Measurements from ENCODE around the gene GOLGA6L7.
"Not testable (repeated sequence)": the region's sequence is repeated elsewhere in the genome, so short reads cannot be mapped to it uniquely, and the experiment has no call there.

DNA sequence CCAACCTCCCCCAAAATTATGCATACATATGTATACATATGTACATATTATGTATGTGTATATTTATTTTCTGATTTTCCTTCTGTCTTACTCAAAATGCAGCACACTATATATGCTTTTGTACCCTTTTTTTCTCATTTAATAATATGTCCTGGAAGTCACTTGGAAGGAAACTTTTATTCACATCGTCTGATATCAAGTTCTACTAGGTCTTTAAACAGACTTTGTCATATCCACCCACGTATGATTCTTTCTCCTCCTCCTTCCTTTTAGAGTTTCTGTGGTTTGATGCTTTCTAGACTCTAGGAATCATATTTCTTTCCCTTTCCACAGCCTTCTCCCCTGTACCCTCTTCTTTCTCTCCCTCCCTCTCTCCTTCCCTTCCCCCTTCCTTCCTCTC, 35.1 kb downstream of the GOLGA6L7 start:
- TF ChIP-seq, protein P1, sequence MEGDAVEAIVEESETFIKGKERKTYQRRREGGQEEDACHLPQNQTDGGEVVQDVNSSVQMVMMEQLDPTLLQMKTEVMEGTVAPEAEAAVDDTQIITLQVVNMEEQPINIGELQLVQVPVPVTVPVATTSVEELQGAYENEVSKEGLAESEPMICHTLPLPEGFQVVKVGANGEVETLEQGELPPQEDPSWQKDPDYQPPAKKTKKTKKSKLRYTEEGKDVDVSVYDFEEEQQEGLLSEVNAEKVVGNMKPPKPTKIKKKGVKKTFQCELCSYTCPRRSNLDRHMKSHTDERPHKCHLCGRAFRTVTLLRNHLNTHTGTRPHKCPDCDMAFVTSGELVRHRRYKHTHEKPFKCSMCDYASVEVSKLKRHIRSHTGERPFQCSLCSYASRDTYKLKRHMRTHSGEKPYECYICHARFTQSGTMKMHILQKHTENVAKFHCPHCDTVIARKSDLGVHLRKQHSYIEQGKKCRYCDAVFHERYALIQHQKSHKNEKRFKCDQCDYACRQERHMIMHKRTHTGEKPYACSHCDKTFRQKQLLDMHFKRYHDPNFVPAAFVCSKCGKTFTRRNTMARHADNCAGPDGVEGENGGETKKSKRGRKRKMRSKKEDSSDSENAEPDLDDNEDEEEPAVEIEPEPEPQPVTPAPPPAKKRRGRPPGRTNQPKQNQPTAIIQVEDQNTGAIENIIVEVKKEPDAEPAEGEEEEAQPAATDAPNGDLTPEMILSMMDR (IDR thresholded peaks at IDR 0.05; ENCODE audit: insufficient read depth, low read depth, low read length): not testable (repeated sequence)
- not testable (repeated sequence) for TF ChIP-seq EZH2 (IDR thresholded peaks at IDR 0.05; ENCODE audit: insufficient read depth, low read length)

Data from astrocyte (in vitro differentiated cells and primary cell).